ENCODE data around the gene CIAO3.

The CIAO3 gene

DNA sequence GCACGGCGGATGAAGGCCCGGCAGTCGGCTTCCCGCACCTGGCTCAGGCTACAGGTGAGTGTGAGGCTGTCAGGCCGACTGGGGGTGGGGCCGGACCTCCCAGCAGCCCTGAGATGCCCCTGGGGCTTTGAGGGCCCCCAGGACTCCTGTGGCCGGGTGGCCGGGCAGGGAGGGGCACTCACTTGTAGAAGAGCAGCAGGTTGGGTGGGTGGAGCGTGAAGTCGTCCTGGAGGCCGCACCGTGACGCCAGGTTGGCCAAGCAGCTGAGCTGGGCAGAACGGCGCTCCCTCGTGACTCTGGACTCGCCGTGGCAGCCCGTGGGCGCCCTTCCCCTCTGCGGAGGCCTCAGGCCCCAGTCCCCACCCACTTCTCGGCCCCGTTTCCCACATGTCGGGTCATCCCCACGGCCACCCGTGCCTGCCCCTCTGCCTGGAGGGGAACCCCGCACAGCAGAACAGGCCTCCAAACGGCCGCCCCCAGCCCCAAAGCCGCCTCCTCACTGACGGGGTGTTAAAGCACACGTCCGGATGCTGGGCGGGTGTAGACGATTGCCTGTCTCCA, 34.5 kb upstream of the CIAO3 start:
- DNase-seq = no peak

DNA sequence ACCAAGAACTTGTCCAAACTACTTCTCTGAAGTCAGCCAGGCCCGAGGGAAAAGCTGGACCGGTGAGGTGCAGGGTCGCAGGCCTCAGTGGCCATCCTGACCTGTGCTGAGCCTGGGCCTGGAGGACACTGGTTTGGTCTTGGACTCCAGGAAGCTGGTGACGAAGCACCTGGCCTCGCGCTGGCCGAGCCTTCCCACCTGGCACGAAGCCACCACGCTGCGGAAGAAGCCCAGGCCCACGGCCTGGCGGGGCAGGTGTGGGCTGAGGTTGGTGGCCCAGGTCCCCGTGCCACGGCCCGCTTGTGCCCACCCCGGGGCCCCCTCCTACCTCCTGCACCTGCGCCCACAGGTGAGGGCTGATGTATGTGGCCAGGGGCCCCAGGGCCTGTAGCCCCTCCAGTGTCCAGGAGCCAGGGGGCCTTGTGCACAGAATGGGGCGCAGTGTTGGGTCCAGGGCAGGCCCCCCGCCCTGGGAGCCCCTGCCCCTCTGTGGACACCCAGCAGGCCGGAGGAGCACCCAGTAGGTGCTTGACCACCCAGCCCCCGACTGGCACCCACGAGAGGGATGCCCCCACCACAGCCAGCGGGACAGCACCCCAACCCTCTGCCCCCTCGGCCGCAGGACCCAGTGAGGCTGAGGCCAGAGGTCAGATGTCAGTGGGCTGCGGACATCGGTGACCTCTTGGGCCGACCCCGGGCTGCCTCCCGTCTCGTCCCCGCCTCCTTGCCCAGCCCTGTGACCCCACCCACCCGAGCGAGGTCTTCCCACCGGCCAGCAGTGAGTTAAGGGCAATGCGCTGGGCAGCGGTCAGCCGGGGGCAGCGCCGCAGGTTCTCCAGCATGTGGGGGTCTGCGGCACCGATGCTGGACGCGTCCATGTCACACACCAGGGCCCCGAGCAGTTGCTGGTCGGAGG, 33.5 kb upstream of the CIAO3 start:
- no peak for DNase-seq

DNA sequence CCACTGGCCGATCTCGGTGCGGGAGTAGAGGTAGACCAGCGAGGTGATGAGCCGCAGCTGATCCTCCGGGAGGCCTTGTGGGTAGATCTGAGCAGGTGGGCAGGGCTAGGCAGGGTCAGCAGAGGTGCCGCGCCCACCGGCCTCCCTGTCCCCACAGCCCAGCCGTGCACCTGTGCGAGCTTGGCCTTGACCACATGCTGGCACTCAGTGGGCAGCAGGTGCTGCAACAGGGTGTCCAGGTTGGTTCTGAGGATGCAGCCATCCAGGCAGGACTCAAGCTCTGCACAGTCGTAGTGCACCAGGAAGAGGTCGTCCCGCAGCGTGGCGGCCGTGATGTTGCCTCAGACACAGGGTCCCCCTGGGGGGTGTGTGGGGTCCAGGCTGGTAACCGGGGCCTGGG, 32.2 kb upstream of the CIAO3 start:
- DNase-seq = no peak

DNA sequence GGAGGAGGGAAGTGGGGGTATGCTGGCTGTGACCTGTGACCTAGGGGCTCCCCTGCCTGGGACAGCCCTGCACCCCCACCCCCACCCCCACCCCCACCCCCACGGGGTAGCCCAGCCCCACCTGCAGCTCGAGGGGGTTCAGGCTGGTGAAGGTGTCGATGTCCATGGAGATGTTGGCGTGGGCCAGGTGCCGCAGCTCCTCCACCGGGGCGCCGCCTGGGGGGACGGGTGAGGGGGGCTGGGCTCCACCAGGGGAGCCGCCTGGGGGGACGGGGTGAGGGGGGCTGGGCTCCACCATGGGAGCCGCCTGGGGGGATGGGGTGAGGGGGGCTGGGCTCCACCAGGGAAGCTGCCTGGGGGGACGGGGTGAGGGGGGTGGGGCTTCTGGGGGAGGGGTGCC, 29.6 kb upstream of the CIAO3 start:
- no peak for DNase-seq

DNA sequence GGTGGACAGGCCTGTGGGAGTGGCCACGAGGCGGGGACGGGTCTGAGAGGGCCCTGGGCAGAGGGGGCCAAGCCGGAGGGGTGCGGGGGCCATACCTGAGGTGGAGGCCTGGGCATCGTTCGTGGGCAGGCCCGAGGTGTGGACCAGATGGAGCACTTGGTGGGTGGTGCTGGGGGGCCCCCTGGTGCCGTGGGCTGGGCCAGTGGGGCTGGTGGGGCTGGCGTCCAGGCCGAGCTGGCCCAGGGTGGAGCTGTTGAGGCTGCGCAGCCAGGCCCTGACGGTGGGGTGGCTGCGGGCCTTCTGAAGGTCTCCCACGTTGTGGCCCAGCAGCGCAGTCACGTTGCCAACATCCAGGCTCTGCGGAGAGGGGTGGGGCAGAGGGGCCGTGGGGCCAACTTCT, 29.1 kb upstream of the CIAO3 start:
- DNase-seq = no peak

DNA sequence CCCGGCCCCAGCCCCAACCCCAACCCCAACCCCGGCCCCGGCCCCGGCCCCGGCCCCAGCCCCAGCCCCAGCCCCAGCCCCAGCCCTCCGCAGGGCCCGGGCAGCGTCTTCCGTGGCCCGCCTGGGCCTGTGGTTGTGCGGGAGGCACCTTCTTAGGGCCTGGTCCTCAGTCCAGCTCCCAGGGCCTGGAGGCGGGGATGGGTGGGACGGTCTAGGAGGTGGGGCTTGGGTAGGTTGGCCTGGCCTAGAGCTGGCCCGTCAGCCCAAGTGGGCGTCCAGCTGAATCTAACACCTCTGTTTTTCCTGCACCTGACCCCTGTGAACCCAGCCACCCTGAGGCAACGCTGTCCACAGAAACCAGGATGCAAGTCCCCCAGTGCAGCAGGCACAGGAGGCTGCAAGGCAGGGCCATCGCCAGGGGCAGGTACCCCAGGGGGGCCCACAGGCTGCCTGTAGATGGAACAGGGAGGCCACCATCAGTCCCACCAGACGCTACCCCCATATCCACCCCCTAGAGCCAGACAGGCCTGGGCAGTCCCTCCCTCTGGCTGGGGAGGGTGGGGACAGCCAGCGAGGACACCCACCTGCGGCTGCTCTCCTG, 28.5 kb upstream of the CIAO3 start:
- DNase-seq = no peak

DNA sequence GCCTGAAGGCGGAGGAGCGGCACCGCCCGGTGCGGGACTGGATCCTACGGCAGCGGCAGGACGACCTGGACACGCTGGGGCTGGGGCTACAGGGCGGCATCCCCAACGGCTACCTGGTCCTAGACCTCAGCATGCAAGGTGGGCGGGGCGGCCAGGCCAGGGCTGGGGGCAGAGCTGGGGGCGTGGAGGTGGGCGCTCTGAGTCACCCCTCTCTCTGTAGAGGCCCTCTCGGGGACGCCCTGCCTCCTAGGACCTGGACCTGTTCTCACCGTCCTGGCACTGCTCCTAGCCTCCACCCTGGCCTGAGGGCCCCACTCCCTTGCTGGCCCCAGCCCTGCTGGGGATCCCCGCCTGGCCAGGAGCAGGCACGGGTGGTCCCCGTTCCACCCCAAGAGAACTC, 27.6 kb upstream of the CIAO3 start:
- DNase-seq = no peak

DNA sequence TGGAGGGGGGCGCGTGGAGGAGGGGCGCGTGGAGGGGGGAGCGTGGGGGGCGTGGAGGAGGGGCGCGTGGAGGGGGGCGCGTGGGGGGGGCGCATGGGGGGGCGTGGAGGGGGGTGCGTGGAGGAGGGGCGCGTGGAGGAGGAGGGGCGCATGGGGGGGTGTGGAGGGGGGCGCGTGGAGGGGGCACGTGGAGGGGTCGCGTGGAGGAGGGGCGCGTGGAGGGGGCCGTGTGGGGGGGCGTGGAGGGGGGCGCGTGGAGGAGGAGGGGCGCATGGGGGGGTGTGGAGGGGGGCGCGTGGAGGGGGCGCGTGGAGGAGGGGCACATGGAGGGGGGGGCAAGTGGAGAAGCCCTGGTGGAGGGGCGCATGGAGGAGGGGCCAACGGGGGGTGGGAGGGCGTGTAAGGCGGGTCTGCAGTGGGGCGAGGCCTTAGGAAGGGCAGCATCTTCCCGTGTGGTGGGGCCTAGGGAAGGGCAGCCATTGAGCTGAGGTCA, 27.0 kb upstream of the CIAO3 start:
- DNase-seq = no peak

DNA sequence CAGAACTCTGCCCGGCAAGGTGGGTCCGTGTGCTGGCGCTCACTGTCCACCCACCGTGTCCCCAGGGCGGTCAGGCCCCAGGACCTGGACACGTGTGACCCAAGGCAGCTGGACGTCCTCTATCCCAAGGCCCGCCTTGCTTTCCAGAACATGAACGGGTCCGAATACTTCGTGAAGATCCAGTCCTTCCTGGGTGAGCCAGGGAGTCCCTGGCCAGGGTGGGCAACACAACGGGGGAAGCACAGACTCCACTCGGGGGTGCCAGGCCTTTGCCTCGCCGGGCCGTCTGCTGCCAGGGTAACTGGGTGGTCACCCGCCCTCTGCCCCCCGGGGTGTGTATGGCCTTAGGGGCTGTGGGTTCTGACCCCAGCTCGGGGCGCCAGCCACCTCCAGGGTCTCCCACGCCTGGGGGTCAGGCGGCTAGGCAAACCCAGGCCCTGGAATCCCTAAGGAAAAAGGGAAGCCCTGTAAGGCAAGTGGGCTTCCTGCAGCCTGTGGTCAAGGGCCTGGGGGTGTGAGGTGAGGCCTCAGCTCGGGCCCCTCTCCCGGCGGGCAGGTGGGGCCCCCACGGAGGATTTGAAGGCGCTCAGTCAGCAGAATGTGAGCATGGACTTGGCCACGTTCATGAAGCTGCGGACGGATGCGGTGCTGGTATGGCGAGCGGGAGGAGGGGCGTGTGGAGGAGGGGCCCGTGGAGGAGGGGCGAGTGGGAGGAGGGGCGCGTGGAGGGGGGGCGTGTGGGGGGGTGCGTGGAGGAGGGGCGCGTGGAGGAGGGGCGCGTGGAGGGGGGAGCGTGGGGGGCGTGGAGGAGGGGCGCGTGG, 26.2 kb upstream of the CIAO3 start:
- DNase-seq = no peak

DNA sequence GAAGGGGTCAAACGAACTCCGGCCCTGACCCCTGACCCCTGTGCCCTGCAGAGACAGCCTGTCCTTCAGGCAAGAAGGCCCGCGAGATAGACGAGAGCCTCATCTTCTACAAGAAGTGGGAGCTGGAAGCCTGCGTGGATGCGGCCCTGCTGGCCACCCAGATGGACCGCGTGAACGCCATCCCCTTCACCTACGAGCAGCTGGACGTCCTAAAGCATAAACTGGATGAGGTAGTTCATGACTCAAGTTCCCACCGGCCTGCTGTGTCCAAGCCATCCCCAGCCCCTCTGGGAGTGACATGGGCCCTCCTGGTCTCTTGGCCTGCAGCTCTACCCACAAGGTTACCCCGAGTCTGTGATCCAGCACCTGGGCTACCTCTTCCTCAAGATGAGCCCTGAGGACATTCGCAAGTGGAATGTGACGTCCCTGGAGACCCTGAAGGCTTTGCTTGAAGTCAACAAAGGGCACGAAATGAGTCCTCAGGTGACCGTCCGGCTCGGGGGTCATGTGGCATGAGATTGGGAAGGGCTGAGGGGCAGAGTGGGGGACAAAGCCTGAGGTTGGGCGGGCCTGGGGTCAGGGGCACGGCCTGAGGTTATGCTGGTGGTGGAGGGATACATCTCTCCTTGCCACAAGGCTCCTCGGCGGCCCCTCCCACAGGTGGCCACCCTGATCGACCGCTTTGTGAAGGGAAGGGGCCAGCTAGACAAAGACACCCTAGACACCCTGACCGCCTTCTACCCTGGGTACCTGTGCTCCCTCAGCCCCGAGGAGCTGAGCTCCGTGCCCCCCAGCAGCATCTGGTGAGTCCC, 25.4 kb upstream of the CIAO3 start:
- no peak for DNase-seq

DNA sequence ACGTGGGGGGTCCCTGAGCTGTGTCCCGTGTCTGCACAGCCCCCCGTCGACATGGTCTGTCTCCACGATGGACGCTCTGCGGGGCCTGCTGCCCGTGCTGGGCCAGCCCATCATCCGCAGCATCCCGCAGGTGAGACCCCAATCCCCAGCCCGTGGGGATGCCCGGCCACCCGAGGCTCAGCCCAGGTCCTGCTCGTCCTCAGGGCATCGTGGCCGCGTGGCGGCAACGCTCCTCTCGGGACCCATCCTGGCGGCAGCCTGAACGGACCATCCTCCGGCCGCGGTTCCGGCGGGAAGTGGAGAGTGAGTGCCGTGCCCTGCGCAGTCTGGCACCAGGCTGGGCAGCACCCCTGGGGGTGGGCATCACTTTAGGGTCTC, 24.7 kb upstream of the CIAO3 start:
- DNase-seq = no peak

DNA sequence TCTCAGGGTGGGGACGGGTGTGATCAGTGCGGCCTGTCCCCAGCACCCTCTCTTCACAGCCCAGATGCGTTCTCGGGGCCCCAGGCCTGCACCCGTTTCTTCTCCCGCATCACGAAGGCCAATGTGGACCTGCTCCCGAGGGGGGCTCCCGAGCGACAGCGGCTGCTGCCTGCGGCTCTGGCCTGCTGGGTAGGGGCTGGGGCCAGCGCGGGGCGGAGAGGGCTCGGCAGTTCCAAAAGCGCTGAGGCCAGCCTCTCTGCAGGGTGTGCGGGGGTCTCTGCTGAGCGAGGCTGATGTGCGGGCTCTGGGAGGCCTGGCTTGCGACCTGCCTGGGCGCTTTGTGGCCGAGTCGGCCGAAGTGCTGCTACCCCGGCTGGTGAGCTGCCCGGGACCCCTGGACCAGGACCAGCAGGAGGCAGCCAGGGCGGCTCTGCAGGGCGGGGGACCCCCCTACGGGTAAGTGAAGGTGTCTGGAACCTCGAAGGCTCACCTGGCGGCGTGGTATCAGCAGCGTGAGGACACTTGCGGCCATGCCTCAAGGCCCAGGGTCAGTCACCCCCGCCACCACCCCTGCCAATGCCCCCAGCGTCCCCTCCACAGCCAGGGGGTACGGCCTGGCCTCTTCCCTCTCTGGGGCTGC, 24.2 kb upstream of the CIAO3 start:
- DNase-seq = no peak

DNA sequence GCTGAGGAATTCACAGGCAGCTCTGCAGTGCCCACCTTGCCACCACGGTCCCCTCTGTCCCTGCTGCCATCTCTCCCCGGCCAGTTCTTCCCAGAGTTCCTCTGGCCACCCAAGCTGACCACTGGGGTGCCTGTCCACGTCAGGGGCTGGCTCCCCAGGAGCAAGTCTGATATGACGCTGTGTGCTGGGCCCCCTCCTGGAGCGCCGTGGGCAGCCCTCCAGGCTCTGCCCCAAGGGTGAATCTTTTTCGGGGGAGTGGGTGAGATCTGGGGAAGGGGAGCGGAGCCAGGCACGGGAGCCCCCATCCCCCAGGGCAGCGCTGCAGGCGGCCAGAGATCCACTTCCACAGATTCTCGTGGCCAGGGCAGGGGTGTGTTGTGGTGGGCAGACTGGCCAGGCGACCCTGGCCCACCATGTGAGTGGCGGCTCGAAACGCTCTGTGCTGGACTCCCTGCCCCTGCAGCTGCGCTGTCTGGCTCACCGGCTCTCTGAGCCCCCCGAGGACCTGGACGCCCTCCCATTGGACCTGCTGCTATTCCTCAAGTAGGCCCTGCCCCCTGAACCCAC, 23.5 kb upstream of the CIAO3 start:
- DNase-seq = no peak

DNA sequence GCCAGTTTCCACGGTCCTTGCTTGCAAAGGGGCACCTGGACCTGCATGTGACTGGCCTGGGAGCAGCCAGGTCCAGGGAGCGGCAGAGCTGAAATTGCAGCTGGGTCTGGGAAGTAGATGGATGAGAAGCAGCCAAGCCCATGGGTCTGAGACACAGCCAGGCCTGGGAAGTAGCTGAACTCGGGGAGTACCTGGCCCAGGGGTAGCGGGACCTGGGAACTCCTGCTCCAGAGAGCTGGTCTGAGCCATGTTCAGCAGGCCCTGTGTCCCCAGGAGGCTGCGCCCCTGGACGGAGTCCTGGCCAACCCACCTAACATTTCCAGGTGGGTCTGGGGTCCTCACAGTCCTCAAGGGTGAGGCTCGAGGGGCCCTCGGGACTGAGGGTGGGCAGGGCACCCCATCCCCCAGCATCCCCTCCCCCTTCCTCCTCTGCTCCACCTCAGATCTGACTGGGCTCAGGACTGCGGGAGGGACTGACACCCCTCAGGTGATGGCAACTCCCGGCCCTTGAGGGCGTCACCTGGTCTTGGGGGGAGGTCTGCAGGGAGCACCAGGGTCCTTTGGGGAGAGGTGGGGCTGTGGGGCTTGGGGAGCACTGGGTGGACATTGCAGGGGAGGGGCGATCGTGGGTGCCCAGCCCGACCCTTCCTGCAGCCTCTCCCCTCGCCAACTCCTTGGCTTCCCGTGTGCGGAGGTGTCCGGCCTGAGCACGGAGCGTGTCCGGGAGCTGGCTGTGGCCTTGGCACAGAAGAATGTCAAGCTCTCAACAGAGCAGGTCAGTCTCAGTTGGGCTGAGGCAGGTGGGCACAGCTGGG, 22.8 kb upstream of the CIAO3 start:
- no peak for DNase-seq

DNA sequence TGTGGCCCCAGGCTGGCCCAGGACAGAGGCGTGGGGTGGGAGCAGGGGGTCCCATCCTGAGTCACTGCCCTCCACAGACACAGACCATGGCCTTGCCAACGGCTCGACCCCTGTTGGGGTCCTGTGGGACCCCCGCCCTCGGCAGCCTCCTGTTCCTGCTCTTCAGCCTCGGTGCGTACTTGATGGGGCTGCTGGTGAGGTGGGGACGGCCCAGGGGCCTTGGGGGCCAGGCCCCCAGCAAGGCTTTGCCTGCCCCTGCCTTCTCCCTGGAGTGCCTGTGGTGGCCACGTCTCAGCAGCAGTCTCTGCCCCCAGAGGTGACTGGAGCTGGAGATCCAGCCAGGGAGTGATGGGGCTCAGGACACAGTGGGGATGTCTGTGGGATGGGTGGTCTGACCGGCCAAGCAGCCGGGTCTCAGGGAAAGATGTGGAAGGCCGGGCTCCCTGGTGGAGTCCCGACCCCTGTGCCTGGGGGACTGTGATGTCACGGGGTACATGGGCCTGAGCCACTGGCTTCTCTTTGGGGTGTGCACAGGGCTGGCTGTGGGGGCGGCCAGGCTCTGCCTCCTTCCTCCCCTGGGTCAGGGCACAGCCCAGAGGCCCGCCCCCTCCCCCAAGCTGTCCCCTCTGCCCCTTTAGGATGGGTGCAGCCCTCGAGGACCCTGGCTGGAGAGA, 21.9 kb upstream of the CIAO3 start:
- DNase-seq = no peak

DNA sequence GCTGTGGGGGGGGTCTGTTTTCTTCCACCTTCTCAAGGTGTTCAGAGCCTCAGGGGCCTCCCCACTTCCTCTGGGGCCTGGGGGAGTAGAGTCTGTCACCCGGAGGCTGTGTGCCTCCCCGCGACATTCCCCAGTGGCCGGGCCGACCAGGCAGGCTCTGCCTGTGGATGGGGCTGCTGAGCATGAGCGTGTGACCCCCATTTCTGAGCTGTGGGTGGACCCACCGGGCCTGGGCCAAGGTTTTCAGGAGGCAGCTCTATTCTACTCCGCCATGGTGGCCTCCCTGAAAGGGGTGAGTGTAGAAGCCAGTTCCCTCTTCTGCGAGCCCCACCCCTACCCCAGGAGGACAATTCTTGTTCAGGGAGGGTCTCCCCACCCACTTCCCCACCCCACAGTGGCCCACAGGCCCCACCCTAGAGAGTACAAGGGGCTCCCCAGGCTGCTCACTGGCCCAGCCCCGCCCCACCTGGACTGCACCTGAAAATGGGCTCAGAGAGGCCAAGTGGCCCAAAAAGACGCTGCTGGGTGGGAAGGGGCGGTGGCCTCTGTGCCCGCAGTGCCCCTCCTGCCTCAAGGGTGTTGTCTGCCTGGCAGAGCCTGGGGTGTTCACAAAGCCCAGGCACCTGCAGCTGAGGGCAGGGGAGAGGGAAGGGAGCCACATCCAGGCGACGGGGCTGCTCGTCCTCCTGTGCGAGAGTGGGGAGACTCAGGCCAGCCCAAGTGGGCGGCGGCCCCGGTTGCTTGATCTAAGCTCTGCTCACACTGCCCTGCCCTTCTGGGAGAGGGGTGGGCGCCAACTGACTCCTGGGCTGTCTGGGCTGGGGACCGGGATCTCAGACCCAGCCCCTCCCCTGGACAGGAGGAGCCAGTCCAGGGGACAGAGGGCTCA, 21.1 kb upstream of the CIAO3 start:
- no peak for DNase-seq

DNA sequence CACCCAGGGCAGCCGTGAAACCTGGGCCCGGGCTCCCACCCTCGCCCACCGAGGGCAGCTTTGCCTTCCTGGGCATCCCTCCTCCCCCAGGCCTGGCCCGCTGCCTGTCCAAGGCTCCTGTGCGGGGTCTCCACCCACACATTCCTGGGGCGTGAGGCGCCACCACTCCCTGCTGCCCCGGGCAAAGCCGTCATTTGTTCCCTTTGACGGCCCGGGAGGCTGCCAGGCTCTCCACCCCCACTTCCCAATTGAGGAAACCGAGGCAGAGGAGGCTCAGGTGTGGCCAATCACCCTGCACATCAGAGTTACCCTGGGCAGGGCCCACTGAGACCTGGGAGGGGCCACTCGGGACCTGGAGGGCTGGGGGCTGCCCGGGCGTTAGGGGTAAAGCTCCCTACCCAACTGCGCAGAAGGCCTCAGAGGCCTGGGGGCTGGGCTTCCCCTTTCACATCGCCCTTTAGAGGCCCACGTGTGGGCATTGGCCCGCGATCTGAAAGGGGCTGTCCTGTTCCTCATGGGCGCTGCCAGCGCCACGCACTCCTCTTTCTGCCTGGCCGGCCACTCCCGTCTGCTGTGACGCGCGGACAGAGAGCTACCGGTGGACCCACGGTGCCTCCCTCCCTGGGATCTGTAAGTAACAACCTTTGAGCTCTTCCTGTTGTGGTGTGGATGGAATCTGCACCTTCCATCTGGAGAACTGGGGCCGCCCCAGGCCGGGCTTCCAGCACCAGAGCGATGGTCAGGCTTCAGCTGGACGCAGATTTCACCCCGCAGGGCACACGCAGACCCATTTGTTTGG, 19.9 kb upstream of the CIAO3 start, which contains the start of gene MSLN:
TSS of gene MSLN (plus strand) at position 190 of the 799 bp plus-strand sequence. CDS start 1,947 bp downstream, outside the sequence.
- DNase-seq = no peak

DNA sequence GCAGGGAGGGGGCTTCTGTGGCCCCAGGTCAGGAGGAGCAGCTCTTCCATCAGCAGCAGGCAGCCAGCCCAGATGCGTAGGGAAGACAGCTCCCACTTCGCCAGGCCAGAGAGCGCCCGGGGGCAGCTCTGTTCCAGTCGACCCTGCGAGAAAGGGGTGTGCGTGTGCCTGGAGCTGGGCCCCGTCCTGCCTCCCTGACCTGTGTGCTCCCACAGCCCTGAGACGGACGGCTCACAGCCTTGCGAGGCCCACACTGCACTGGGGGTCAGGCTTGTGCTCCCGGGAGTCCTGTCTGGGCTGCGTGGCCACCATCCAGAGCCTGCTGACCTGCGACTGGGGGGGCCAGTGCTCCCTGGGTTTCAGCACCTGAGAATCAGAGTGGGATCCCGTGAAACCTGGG, 19.3 kb upstream of the CIAO3 start:
- DNase-seq = no peak
